Measurements from ENCODE around the gene SPTLC2. TPM values are rescaled to one million over a fixed set of nuclear protein-coding genes. Genes with fewer than 3 reads are reported as not detected.
A peak's percentile ranks its signal among the peaks of the same experiment; 100 is the strongest.

SPTLC2 gene
- total RNA-seq, 1 donor from 2014 or later, result 12.3 TPM

DNA sequence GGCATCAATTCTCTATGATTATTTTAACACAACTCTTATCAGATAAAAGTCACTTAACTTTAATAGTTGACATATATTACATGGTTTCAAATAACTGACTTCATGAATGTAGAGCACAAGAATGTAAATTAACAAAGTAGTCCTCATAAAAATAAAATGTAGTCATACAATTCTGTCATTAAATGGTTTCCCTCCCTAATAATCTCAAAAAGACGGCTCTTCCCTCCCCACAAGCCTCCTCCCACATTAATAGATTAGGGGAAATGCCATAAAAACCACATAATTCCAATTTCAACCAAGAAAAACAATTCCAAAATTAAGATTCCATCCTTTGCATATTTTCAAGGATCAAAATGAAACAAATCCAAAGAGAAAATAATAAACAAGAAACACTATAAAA lies 36.7 kb downstream of the SPTLC2 start:
- H3K27me3 ChIP-seq, result no peaks in the 10 kb centered on the region
- no peak overlapping the region for H2AFZ ChIP-seq (replicated peaks)
- no peaks in the 10 kb centered on the region for H3K9me3 Mint-ChIP-seq
- H3K36me3 Mint-ChIP-seq, result peaks cover 10% of the 10 kb centered on the region
- peaks cover 11% of the 10 kb centered on the region for H3K4me1 Mint-ChIP-seq
- H3K4me2 ChIP-seq, result no peak overlapping the region
- H4K20me1 ChIP-seq (ENCODE audit: low read depth), result no peaks in the 10 kb centered on the region
- H3F3A ChIP-seq (ENCODE audit: low read depth), result peaks cover 22% of the 10 kb centered on the region
- TF ChIP-seq, protein P1, sequence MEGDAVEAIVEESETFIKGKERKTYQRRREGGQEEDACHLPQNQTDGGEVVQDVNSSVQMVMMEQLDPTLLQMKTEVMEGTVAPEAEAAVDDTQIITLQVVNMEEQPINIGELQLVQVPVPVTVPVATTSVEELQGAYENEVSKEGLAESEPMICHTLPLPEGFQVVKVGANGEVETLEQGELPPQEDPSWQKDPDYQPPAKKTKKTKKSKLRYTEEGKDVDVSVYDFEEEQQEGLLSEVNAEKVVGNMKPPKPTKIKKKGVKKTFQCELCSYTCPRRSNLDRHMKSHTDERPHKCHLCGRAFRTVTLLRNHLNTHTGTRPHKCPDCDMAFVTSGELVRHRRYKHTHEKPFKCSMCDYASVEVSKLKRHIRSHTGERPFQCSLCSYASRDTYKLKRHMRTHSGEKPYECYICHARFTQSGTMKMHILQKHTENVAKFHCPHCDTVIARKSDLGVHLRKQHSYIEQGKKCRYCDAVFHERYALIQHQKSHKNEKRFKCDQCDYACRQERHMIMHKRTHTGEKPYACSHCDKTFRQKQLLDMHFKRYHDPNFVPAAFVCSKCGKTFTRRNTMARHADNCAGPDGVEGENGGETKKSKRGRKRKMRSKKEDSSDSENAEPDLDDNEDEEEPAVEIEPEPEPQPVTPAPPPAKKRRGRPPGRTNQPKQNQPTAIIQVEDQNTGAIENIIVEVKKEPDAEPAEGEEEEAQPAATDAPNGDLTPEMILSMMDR (IDR thresholded peaks at IDR 0.05), result no peak
- no peak for TF ChIP-seq EZH2phosphoT487 (IDR thresholded peaks at IDR 0.05)
- no peak for TF ChIP-seq EZH2 (IDR thresholded peaks at IDR 0.05)
- no peaks in the 10 kb centered on the region for H3K9me3 ChIP-seq (ENCODE audit: low read depth)
- H3K36me3 ChIP-seq, result no peaks in the 10 kb centered on the region
- H3K27ac ChIP-seq, result no peak overlapping the region
- no peak overlapping the region for H3K9ac ChIP-seq
- no peak for DNase-seq (ENCODE audit: low spot score)
- H3K27ac Mint-ChIP-seq, result peak overlapping the region; percentile 44
- no peak overlapping the region for H3K4me3 ChIP-seq
- no peaks in the 10 kb centered on the region for H3K27me3 Mint-ChIP-seq (ENCODE audit: insufficient read depth, low read depth)
- peaks cover 21% of the 10 kb centered on the region for H3K4me1 ChIP-seq
- no peak overlapping the region for H3K4me3 Mint-ChIP-seq
- peaks cover 3% of the 10 kb centered on the region for H3K79me2 ChIP-seq (ENCODE audit: low read depth)

DNA sequence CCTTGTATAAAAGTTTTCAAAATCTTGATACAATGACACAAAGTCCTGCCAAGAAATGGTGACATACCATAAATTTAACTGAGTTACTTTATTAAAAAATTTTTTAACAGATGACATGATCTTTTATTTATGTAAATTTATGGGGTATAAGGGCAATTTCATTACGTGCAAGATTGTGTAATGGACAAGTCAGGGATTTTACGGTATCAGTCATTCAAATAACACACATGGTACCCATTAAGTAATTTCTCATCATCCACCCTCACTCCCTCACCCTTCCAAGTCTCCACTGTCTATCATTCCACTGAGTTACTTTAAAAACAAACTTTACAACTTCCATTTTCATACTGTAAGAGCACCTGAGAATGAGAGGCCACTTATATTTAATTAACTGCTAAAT lies 37.4 kb downstream of the SPTLC2 start:
- H3K36me3 Mint-ChIP-seq, result peaks cover 14% of the 10 kb centered on the region
- Histone ChIP-seq H3K27me3 (no peaks in the 10 kb centered on the region), H3K4me1 (peaks cover 16% of the 10 kb centered on the region), H3K9me3 (ENCODE audit: low read depth) (no peaks in the 10 kb centered on the region), H3K36me3 (no peaks in the 10 kb centered on the region), H3F3A (ENCODE audit: low read depth) (peaks cover 22% of the 10 kb centered on the region), H2AFZ (replicated peaks) (no peak overlapping the region), H4K20me1 (ENCODE audit: low read depth) (no peaks in the 10 kb centered on the region), H3K79me2 (ENCODE audit: low read depth) (peaks cover 3% of the 10 kb centered on the region), H3K27ac (no peak overlapping the region), H3K4me2 (no peak overlapping the region), H3K4me3 (no peak overlapping the region), H3K9ac (no peak overlapping the region)
- H3K4me3 Mint-ChIP-seq, result no peak overlapping the region
- no peak for DNase-seq (ENCODE audit: low spot score)
- no peak overlapping the region for H3K27ac Mint-ChIP-seq
- no peak for TF ChIP-seq EZH2phosphoT487 (IDR thresholded peaks at IDR 0.05)
- TF ChIP-seq EZH2 (IDR thresholded peaks at IDR 0.05), result no peak
- TF ChIP-seq, protein P1 (IDR thresholded peaks at IDR 0.05), result no peak
- H3K4me1 Mint-ChIP-seq, result peaks cover 11% of the 10 kb centered on the region
- no peaks in the 10 kb centered on the region for H3K9me3 Mint-ChIP-seq
- no peaks in the 10 kb centered on the region for H3K27me3 Mint-ChIP-seq (ENCODE audit: insufficient read depth, low read depth)

DNA sequence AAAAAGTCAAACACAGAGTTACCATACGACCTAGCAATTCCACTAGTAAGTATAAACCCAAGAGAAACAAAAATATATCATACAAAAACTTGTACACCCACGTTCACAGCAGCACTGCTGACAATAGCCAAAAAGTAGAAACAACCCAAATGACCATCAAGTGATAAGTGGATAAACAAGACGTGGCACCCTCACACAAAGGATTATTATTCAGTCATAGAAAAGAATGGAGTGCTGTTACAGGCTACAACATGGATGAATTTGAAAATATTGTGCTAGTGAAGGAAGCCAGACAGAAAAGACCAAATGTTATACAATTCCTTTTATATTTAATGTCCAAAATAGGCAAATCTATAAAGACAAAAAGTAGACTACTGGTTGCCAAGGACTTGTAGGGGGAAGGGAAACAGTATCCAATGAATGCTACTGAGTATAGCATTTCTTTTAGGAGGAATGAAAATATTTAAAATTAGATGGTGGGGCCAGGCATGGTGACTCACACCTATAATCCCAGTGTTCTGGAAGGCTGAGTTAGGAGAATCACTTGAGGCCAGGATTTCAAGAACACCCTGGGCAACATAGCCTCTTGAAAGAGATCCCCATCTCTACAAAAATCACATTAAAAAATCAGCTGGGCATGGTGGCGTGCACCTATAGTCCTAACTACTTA lies 41.9 kb downstream of the SPTLC2 start:
- peaks cover 5% of the 10 kb centered on the region for H3K4me1 ChIP-seq
- no peaks in the 10 kb centered on the region for H3F3A ChIP-seq (ENCODE audit: low read depth)
- H2AFZ ChIP-seq (replicated peaks), result no peak overlapping the region
- DNase-seq (ENCODE audit: low spot score), result no peak
- no peaks in the 10 kb centered on the region for H3K27me3 ChIP-seq
- H3K36me3 Mint-ChIP-seq, result peaks cover 20% of the 10 kb centered on the region
- no peak overlapping the region for H3K4me3 Mint-ChIP-seq
- H3K9me3 ChIP-seq (ENCODE audit: low read depth), result no peaks in the 10 kb centered on the region
- no peak overlapping the region for H3K4me3 ChIP-seq
- H3K27ac Mint-ChIP-seq, result no peak overlapping the region
- no peaks in the 10 kb centered on the region for H3K27me3 Mint-ChIP-seq (ENCODE audit: insufficient read depth, low read depth)
- H3K27ac ChIP-seq, result no peak overlapping the region
- H3K36me3 ChIP-seq, result no peaks in the 10 kb centered on the region
- no peak overlapping the region for H3K9ac ChIP-seq
- TF ChIP-seq, protein P1 (IDR thresholded peaks at IDR 0.05), result no peak
- TF ChIP-seq EZH2 (IDR thresholded peaks at IDR 0.05) (no peak), EZH2phosphoT487 (IDR thresholded peaks at IDR 0.05) (no peak)
- no peaks in the 10 kb centered on the region for H3K79me2 ChIP-seq (ENCODE audit: low read depth)
- no peaks in the 10 kb centered on the region for H3K9me3 Mint-ChIP-seq
- H3K4me1 Mint-ChIP-seq, result no peaks in the 10 kb centered on the region
- no peaks in the 10 kb centered on the region for H4K20me1 ChIP-seq (ENCODE audit: low read depth)
- H3K4me2 ChIP-seq, result no peak overlapping the region
